Stimulated activated CD4-positive, alpha-beta T cell treated with anti-CD3 and anti-CD28 coated beads, Interleukin-2, amount 100 ng/mL, for 48 hours (primary cell): ENCODE data around the gene HTR1E.
A peak's percentile ranks its signal among the peaks of the same experiment; 100 is the strongest.
"Not testable (repeated sequence)": the region's sequence is repeated elsewhere in the genome, so short reads cannot be mapped to it uniquely, and the experiment has no call there.

Experiments used
- DNase-seq, 2 donors: peaks; one replicate each; pipeline ENCODE4 v3.0.0-alpha.2; 2020

Gene HTR1E

GRCh38 chr6:86937219-86938079 is at the start of gene HTR1E:
Gene HTR1E (plus strand): TSS chr6:86937528. CDS start chr6:87015335, 77,807 bp downstream.
- DNase-seq: peak in 1 of 2 donors; percentile 5

- no peak for DNase-seq
Observed at GRCh38 chr6:86888301-86888700, 49.0 kb upstream of the HTR1E start.

- not testable (repeated sequence) for DNase-seq
Observed at GRCh38 chr6:86897265-86897664, 40.1 kb upstream of the HTR1E start.

- no peak for DNase-seq
Observed at GRCh38 chr6:86913795-86914194, 23.5 kb upstream of the HTR1E start.

GRCh38 chr6:86916393-86916792 is 20.9 kb upstream of the HTR1E start:
- DNase-seq: no peak

GRCh38 chr6:86927138-86927537 is 10.2 kb upstream of the HTR1E start:
- not testable (repeated sequence) for DNase-seq

- DNase-seq: not testable (repeated sequence)
Observed at GRCh38 chr6:86927859-86928258, 9.5 kb upstream of the HTR1E start.

GRCh38 chr6:86934365-86934764 is 3.0 kb upstream of the HTR1E start:
- no peak for DNase-seq

- peak in 1 of 2 donors; percentile 0 for DNase-seq
Observed at GRCh38 chr6:86936834-86937218, 502 bp upstream of the HTR1E start.

- DNase-seq: no peak
Observed at GRCh38 chr6:86938814-86939213, 1.5 kb downstream of the HTR1E start.

GRCh38 chr6:86941461-86941860 is 4.1 kb downstream of the HTR1E start:
- DNase-seq: no peak

GRCh38 chr6:86942769-86943516 is 5.6 kb downstream of the HTR1E start:
- DNase-seq: no peak

- DNase-seq: no peak
Observed at GRCh38 chr6:86943819-86944407, 6.6 kb downstream of the HTR1E start.

GRCh38 chr6:86949771-86950170 is 12.4 kb downstream of the HTR1E start:
- DNase-seq: no peak

- no peak for DNase-seq
Observed at GRCh38 chr6:86952991-86953390, 15.7 kb downstream of the HTR1E start.

- no peak for DNase-seq
Observed at GRCh38 chr6:86959656-86960055, 22.3 kb downstream of the HTR1E start.

- DNase-seq: no peak
Observed at GRCh38 chr6:86961455-86962200, 24.3 kb downstream of the HTR1E start.

- DNase-seq: no peak
Observed at GRCh38 chr6:86963352-86963751, 26.0 kb downstream of the HTR1E start.

GRCh38 chr6:86964029-86964579 is 26.8 kb downstream of the HTR1E start:
- no peak for DNase-seq

GRCh38 chr6:86966271-86966670 is 28.9 kb downstream of the HTR1E start:
- DNase-seq: no peak

- no peak for DNase-seq
Observed at GRCh38 chr6:86969573-86969972, 32.2 kb downstream of the HTR1E start.

GRCh38 chr6:86973088-86973487 is 35.8 kb downstream of the HTR1E start:
- DNase-seq: no peak

- no peak for DNase-seq
Observed at GRCh38 chr6:86978251-86978650, 40.9 kb downstream of the HTR1E start.
